Embryonic facial prominence (tissue), 1 donor: ENCODE measurements around the gene EZH2.

Experiments used
- DNase-seq: peaks from one replicate; pipeline ENCODE4 v3.0.0-alpha.2; 2016; ENCODE audit errors: extremely low spot score

Gene EZH2

DNA sequence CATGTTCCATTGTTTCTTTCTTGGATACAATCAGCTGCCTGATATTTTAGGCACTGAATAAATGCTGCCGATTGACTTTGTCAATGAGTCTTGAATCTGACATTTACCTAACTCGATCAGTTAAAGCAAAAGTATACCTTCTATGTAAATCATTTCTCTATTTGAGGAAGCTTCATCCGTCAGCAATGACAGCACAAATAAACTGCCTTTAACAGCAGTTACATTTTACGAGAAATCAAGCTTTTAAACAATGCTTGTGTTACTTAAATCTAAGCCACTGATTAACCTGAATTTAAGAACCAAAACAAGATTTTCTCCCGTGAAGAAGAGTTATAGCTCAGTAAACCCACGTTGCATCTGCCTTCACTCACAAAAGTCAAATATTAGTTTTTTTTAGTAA is 114.1 kb downstream of the EZH2 start:
- no peak for DNase-seq

- DNase-seq: no peak
Measured at GRCh38 chr7:148763622-148764021, 120.5 kb downstream of the EZH2 start.

GRCh38 chr7:148761499-148762278 is 122.4 kb downstream of the EZH2 start:
- no peak for DNase-seq
